Esophagus squamous epithelium (tissue), 5 donors: ENCODE results near the gene XCR1. TPM values are rescaled to one million over a fixed set of nuclear protein-coding genes. Genes with fewer than 3 reads are reported as not detected.

ENCODE experiments used
- DNase-seq: peaks from one replicate; lab custom pipeline; 2025; lab: John Stamatoyannopoulos, UW
- H3K27ac ChIP-seq, 4 donors: fragments of 200-600 bp; sonication (generic); one replicate each; pipeline ENCODE4 v1.5.1; 2016 to 2019; ENCODE audit warnings: mild to moderate bottlenecking in 1 of 4
- H3K27me3 ChIP-seq, 4 donors: fragments of 200-600 bp; sonication (generic); 1 replicate in 3 of 4; 2 replicates in 1 of 4; pipeline versions ENCODE4 v1.5.1 to v1.6.0; 2017 to 2021; ENCODE audit warnings: antibody characterized with exemption in 1 of 4
- H3K36me3 ChIP-seq, 3 donors: fragments of 200-600 bp; sonication (generic); one replicate each; pipeline ENCODE4 v1.5.1; 2016 to 2019
- H3K4me1 ChIP-seq, 3 donors: fragments of 200-600 bp; sonication (generic); one replicate each; pipeline ENCODE4 v1.5.1; 2017 to 2019
- H3K4me3 ChIP-seq, 4 donors: fragments of 200-600 bp; sonication (generic); 1 replicate in 3 of 4; 2 replicates in 1 of 4; pipeline ENCODE4 v1.5.1; 2016 to 2019; ENCODE audit warnings: mild to moderate bottlenecking in 2 of 4, moderate library complexity in 1 of 4
- H3K9me3 ChIP-seq, 3 donors: fragments of 200-600 bp; sonication (generic); one replicate each; pipeline ENCODE4 v1.5.1; 2016 to 2019
- POLR2A ChIP-seq, 4 donors: fragments of 450-650 bp; IDR thresholded peaks; one replicate each; pipeline ENCODE4 v1.6.1; 2017; ENCODE audit warnings: antibody characterized with exemption in 4 of 4, mild to moderate bottlenecking in 4 of 4, moderate library complexity in 3 of 4
- WGBS, 2 donors: methylation state at CpG; one replicate each; pipeline ENCODE4 v1.1.5; 2018; 5-methylcytosine and 5-hydroxymethylcytosine counted together
- intact Hi-C: fragments of 100-400 bp; cut with DNase I; formaldehyde crosslinking; loops from one replicate; pipeline ENCODE4 v1.15.0; 2022
- total RNA-seq, 4 donors: library from RNA; depleted of rRNA; stranded (reverse); fragments of >200 nt; gene quantifications; one replicate each; pipeline ENCODE4 v1.1.0, GENCODE V29; 2016
- TF ChIP-seq, protein P1 (sequence below), 6 experiments: fragments of 450-650 bp in 4 of 6; fragments of 200-600 bp in 2 of 6; sonication (generic) in 2 of 6; IDR thresholded peaks; one replicate each; pipeline ENCODE4 v1.5.1; 2016 to 2019; ENCODE audit warnings: antibody characterized with exemption in 6 of 6, mild to moderate bottlenecking in 4 of 6, moderate library complexity in 4 of 6
- donor health status: DM: yes; HTN: yes; CAD: no.

XCR1 gene
- total RNA-seq, 4 donors from 2014 or later = 0.08 to 0.19 (median 0.12) TPM; not detected in 1

DNA sequence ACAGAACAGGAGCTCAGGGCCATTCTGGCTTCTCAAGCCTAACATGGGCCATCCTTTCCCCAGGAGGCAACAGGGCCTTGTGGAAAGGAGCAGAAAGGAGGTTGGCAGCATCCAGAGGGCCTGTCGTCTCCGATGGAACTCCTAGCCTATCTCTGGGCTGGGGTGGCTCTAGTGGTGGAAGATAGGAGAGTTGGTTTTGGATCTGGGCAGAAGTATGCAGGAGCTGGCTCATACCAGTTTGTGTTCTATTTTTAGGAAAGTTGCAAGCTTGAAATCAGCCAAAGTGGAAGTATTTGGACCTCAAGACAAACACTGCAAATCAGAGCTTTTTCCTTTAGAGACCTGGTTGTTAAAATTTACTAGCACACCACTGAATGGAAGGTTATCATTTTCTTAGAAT lies 35.4 kb upstream of the XCR1 start:
- intact Hi-C loops = no loop called here

DNA sequence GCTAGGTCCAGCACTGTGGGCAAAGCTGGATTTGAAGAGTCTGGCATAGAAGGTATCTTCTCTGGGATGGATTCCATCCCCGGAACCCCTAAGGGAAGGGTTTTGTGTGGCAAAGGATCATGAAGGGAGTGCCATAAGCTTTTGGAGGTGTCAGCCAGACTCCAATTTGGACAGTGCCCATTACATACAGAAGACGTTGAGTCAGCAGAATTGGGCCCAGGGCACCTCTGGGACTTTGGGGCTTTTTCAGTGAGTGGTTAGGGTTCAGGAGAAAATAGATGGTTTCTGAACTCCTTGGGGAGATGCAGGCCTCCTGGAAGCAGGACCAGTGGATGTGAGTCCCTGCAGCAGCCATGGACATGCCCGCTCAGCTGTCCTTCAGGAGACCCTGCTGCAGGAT lies 34.6 kb upstream of the XCR1 start:
- TF ChIP-seq POLR2A (IDR thresholded peaks at IDR 0.05) = no peak
- TF ChIP-seq, protein P1, sequence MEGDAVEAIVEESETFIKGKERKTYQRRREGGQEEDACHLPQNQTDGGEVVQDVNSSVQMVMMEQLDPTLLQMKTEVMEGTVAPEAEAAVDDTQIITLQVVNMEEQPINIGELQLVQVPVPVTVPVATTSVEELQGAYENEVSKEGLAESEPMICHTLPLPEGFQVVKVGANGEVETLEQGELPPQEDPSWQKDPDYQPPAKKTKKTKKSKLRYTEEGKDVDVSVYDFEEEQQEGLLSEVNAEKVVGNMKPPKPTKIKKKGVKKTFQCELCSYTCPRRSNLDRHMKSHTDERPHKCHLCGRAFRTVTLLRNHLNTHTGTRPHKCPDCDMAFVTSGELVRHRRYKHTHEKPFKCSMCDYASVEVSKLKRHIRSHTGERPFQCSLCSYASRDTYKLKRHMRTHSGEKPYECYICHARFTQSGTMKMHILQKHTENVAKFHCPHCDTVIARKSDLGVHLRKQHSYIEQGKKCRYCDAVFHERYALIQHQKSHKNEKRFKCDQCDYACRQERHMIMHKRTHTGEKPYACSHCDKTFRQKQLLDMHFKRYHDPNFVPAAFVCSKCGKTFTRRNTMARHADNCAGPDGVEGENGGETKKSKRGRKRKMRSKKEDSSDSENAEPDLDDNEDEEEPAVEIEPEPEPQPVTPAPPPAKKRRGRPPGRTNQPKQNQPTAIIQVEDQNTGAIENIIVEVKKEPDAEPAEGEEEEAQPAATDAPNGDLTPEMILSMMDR (IDR thresholded peaks at IDR 0.05) = no peak
- no peak for DNase-seq
- no peak overlapping the region for H3K4me3 ChIP-seq
- intact Hi-C loops = no loop called here
- peaks cover 0 to 6% (median 0%) of the 10 kb centered on the region in 3 donors for H3K4me1 ChIP-seq
- no peak overlapping the region for H3K27ac ChIP-seq
- 68 to 72% methylated on average over 2 to 3 of the region's 3 CpGs for WGBS, 2 donors
- H3K27me3 ChIP-seq = peaks cover 0 to 55% (median 0%) of the 10 kb centered on the region in 4 donors
- H3K36me3 ChIP-seq = no peaks in the 10 kb centered on the region
- H3K9me3 ChIP-seq = no peaks in the 10 kb centered on the region

More for the DNA sequence above, 35.4 kb upstream of the XCR1 start:
- Histone ChIP-seq H3K27me3 (peaks cover 0 to 54% (median 0%) of the 10 kb centered on the region in 4 donors), H3K4me1 (peaks cover 0 to 6% (median 0%) of the 10 kb centered on the region in 3 donors), H3K27ac (no peak overlapping the region), H3K4me3 (no peak overlapping the region), H3K9me3 (no peaks in the 10 kb centered on the region), H3K36me3 (no peaks in the 10 kb centered on the region)
- TF ChIP-seq, protein P1 (IDR thresholded peaks at IDR 0.05) = no peak
- no peak for TF ChIP-seq POLR2A (IDR thresholded peaks at IDR 0.05)
- DNase-seq = no peak
- 0 to 69% methylated on average over 1 to 2 of the region's 2 CpGs for WGBS, 2 donors

DNA sequence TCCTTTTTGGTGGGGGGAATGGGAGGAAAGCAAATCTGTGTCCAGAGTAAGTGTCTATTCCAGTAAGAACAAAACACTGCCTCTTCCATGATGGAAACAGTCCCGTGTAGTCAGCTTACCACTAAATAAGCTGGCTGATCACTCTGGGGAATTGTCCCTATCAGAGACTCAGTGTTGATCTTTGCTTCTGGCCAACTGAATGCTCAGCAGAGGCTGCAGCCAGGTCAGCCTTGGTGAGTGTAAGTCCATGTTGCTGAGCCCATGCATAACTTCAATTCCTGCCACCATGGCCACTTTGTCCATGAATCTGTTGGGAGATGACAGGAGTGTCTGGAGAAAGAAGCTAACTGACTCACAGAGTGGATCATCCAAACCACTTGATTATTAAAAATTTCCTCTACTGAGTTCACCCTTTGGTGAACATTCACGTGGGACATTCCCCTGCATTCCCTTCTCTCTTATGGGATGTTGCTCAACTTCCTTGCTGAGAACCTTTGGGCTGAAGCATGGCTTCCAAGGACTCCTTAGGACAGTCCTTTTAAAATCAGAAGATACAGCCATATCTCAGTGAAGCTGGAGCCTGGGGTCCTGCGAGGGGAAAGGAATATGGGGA lies 33.9 kb upstream of the XCR1 start:
- Histone ChIP-seq H3K9me3 (no peaks in the 10 kb centered on the region), H3K4me3 (no peak overlapping the region), H3K27ac (no peak overlapping the region), H3K27me3 (peaks cover 0 to 50% (median 0%) of the 10 kb centered on the region in 4 donors), H3K4me1 (peaks cover 0 to 6% (median 0%) of the 10 kb centered on the region in 3 donors), H3K36me3 (no peaks in the 10 kb centered on the region)
- TF ChIP-seq, protein P1 (IDR thresholded peaks at IDR 0.05) = no peak
- no peak for TF ChIP-seq POLR2A (IDR thresholded peaks at IDR 0.05)
- DNase-seq = no peak
- intact Hi-C loops = no loop called here
- WGBS, 2 donors = 81 to 90% methylated on average over 3 of the region's 3 CpGs

DNA sequence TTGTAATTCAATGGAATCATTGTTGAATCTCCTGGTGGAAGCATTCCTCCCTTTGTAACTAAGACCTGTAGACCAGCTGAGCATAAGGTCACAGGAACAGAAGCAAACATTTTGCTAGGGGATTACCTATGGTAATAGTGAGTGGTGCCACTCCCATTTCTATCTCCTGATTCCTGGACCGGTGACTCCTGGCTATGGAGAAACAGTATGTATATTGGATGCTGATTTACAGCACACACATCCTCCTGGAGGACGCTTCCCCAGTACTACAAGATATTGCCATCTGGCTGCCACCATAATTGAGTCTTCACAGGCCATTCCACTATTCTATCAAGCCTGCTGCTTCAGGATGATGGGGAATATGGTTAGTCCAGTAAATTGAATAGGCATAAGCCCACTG lies 33.3 kb upstream of the XCR1 start:
- Histone ChIP-seq H3K9me3 (no peaks in the 10 kb centered on the region), H3K27me3 (peaks cover 0 to 43% (median 0%) of the 10 kb centered on the region in 4 donors), H3K4me3 (no peak overlapping the region), H3K4me1 (peaks cover 0 to 6% (median 0%) of the 10 kb centered on the region in 3 donors), H3K36me3 (no peaks in the 10 kb centered on the region), H3K27ac (no peak overlapping the region)
- DNase-seq = no peak
- 83% methylated on average over 2 of the region's 2 CpGs for WGBS, 2 donors
- no peak for TF ChIP-seq POLR2A (IDR thresholded peaks at IDR 0.05)
- TF ChIP-seq, protein P1 (IDR thresholded peaks at IDR 0.05) = no peak
- intact Hi-C loops = no loop called here

DNA sequence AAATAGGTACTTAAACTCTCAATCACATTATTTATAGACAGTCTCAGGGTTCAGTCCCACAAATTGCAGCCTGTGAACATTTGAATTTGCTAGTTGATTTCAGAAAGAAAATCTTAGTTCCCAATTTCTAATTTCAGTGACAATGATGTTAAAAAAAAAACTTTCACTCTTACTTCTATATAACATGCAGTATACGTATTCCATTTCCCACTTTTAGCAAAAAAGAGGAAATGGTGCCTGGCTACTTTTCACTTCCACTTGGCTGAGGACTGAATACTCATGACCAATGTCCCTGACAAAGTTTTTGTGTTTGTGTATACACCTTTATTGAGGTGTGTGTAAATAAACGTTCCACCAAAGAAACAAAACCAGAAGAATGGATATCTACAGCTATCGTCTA lies 32.1 kb upstream of the XCR1 start:
- TF ChIP-seq POLR2A (IDR thresholded peaks at IDR 0.05) = no peak
- TF ChIP-seq, protein P1 (IDR thresholded peaks at IDR 0.05) = no peak
- intact Hi-C loops = no loop called here
- Histone ChIP-seq H3K4me1 (no peaks in the 10 kb centered on the region), H3K4me3 (no peak overlapping the region), H3K36me3 (no peaks in the 10 kb centered on the region), H3K9me3 (no peaks in the 10 kb centered on the region), H3K27ac (no peak overlapping the region), H3K27me3 (peaks cover 0 to 44% (median 0%) of the 10 kb centered on the region in 4 donors)
- DNase-seq = no peak
- WGBS, 2 donors = 47 to 74% methylated on average over 3 of the region's 3 CpGs
